Hepatocyte (in vitro differentiated cells): ENCODE measurements around the gene DDX1.

Experiments used
- CTCF ChIP-seq: fragments of 200-600 bp; sonication (generic); IDR thresholded peaks from 2 replicates; pipeline ENCODE4 v1.5.1; 2016; ENCODE audit warnings: antibody characterized with exemption, mild to moderate bottlenecking; ENCODE audit not compliant: poor library complexity
- EZH2 ChIP-seq: fragments of 200-600 bp; sonication (generic); IDR thresholded peaks from 2 replicates; pipeline ENCODE4 v1.6.1; 2016; ENCODE audit warnings: antibody characterized with exemption, mild to moderate bottlenecking, borderline replicate concordance

GRCh38 chr2:15582710-15583357 is 8.8 kb upstream of the DDX1 start:
- TF ChIP-seq CTCF (no peak), EZH2 (no peak)
